Stimulated activated CD8-positive, alpha-beta memory T cell treated with anti-CD3 and anti-CD28 coated beads, Interleukin-15, amount 100 ng/mL, for 24 hours (primary cell): ENCODE results near the gene HCN4.
"Not testable (repeated sequence)": the region's sequence is repeated elsewhere in the genome, so short reads cannot be mapped to it uniquely, and the experiment has no call there.

Source experiments
- DNase-seq: peaks from one replicate; pipeline ENCODE4 v3.0.0-alpha.2; 2020; ENCODE audit warnings: low read depth

Gene HCN4

DNA sequence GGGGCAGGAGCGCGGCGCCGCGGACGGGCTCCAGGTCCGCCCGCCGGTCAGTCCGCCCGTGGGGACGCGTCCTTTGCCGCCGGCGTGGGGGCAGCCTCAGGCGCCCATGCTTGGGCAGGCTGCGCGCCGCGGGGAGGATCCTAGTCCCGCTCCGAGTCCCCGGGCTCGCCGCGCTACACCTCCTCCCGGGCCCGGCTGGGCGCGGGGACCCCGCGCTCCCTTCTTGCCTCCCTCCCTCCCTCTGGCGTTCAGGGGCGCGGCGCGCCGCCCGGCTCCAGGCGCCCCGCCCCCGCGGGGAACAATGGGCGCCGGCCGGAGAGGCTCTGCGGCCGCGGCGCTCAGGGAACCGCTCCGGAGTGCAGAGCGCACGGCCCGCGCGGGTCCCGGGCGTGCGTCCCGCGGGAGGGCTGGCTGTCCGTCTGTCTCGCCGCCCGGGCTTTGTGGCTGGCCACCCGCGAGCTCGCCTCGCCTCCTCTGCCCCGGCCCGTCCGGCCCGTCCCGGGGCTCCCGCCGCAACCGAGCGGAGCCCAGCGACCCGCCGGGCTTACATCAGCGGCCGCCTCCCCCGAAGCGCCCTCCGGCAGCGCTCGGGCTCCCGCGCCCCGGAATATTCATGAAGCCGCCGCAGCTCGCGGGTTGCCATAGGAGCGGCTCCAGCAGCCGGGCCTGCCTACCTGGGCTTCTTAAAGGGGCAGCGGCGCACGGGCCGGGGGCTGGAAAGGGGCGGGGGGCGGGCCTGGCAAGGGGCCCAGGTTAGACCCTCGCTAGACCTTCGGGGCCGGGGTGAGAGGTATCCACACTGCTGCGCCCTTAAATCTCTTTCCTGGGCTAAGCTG lies at the start of gene HCN4:
HCN4 (minus strand) TSS at position 658 of the 836 bp plus-strand sequence. CDS start 688 bp downstream, outside the sequence.
- no peak for DNase-seq

GRCh38 chr15:73414876-73415275 lies 46.1 kb upstream of the HCN4 start:
- DNase-seq = no peak

DNA sequence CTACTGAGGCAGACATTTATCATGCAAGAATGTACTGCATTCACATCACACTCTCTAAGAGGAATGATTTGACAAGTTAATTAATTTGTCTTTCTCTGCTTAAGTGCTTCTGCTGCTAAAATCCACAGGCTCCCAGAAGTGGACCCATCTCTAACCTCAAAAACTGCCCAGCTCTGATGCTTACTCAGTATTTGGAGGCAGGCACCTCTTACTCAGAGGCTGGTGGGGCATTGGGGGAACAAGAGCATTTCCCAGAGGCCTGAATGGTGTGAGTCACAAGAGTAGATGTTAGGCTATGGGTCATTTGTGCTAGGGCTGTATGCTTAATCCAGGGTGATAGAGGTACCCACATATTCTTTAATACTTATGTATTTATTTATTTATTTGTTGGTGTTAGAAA lies 34.4 kb upstream of the HCN4 start:
- no peak for DNase-seq

- not testable (repeated sequence) for DNase-seq
These were observed 31.5 kb upstream of the HCN4 start for GRCh38 chr15:73400222-73400621.

- no peak for DNase-seq
These were observed 30.1 kb upstream of the HCN4 start for GRCh38 chr15:73398861-73399260.

DNA sequence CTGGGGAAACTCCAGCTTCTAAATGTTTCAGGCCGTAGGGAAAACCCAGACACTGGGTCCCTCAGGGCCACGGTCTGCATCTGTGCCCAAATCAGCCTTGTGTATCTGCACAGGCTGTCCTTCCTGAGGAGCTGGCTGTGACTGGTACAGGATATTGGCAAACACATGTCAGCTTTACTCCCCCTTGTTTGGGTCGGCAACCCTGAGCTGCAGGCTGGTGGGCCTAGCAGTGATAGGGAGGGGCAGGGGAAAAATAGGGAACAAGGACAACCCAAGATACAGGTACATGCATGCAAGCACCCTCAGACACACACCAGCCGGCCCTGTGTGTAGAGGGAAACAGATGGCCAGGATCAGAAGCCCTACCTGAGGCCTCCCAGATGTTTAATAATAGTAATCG lies 28.7 kb upstream of the HCN4 start:
- no peak for DNase-seq

GRCh38 chr15:73395671-73396070 lies 26.9 kb upstream of the HCN4 start:
- DNase-seq = no peak

GRCh38 chr15:73394782-73395181 lies 26.0 kb upstream of the HCN4 start:
- no peak for DNase-seq

GRCh38 chr15:73393336-73393735 lies 24.6 kb upstream of the HCN4 start:
- DNase-seq = no peak

- DNase-seq = no peak
These were observed 23.3 kb upstream of the HCN4 start for GRCh38 chr15:73392025-73392424.

DNA sequence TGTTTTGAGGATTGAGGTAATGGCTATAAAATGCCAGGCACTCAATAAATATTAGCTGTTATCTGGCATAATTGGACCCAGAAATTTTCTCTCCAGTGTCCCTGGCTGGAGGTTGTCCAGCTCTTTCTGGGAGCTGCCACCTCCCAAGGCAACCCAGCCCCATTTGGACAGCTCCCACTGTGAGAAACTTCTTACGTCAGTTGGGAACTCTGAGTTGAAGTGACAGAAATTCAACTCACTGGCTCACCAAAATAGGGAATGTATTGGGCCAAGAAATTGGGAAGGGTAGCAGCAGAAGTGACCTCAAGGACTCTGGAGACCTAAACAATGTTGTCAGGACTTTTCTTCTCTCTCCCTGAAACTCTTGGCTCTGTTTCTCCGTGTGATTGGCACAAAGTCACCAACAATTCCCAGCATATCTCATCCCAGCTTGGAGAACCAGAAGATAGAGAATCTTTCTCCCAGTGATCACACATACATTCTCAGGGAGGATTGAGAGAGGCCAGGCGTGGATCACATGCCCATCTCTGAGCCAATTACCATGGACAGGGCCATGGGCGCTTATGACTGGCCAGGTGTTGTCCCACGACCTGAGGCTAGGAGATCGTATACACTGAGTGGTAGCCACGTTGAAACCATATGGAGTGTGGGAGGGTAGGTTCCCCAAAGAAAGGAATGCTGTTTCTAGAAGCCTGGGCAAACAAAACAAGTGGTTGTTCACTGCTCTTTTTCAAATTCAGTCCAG lies 22.5 kb upstream of the HCN4 start:
- no peak for DNase-seq

- DNase-seq = no peak
These were observed 21.3 kb upstream of the HCN4 start for GRCh38 chr15:73389971-73390544.

- no peak for DNase-seq
These were observed 20.8 kb upstream of the HCN4 start for GRCh38 chr15:73389539-73389938.

- DNase-seq = no peak
These were observed 19.6 kb upstream of the HCN4 start for GRCh38 chr15:73388256-73388781.

GRCh38 chr15:73387507-73388255 lies 18.9 kb upstream of the HCN4 start:
- DNase-seq = no peak

GRCh38 chr15:73386886-73387506 lies 18.2 kb upstream of the HCN4 start:
- DNase-seq = no peak

- no peak for DNase-seq
These were observed 17.5 kb upstream of the HCN4 start for GRCh38 chr15:73386238-73386637.

DNA sequence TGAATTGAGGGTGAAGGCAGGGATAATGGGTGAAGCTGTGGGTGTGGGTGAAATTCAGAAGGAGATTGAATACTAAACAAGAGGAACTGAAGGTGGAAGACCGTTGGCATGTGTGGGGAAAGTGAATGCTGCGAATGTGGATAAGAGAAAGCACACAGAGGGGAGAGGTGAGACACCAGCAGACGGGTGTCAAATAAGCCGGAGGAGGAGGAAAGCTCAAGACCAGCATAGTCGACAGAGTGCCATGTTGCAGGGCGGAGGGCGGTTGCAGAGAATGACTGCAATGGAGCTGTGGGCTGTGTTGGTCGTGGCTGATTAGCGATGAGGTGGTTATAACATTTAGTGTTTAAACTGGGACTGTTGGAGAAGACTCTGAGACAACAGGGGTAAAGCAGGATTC lies 16.4 kb upstream of the HCN4 start:
- no peak for DNase-seq

GRCh38 chr15:73383310-73384189 lies 14.8 kb upstream of the HCN4 start:
- no peak for DNase-seq

- DNase-seq = no peak
These were observed 13.4 kb upstream of the HCN4 start for GRCh38 chr15:73382115-73382514.

GRCh38 chr15:73380661-73381060 lies 11.9 kb upstream of the HCN4 start:
- no peak for DNase-seq
